ENCODE data around the gene CNTN6. TPM values are rescaled to one million over a fixed set of nuclear protein-coding genes. Genes with fewer than 3 reads are reported as not detected.
"Not testable (repeated sequence)": the region's sequence is repeated elsewhere in the genome, so short reads cannot be mapped to it uniquely, and the experiment has no call there.

CNTN6 gene
- total and polyA plus RNA-seq, 4 donors = 9.6 to 37.1 (median 17.5) TPM

DNA sequence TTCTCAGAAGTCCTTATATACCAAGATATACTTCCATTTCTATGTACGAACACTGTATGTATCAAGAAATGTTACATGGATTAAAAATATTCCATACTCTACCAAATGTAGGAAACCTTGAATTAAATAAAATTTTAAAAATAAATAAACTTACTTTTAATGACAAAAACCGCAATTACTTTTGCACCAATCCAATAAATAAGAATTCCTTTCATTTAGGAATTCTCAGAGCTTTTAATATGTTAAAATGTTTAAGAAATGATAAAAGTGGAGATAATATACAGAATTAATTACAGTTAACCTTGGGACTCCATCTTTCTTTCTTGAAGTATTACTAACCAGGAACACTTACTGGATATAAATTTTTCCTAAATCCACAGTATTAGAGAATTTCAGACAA, 272.7 kb downstream of the CNTN6 start:
- Histone ChIP-seq H3K4me1 (ENCODE audit: control insufficient read depth, insufficient read depth, low read length) (no peaks in the 10 kb centered on the region), H3K4me3 (ENCODE audit: low read depth, low read length) (no peak overlapping the region), H3K9me3 (ENCODE audit: control insufficient read depth, insufficient read depth, low read length) (no peaks in the 10 kb centered on the region), H3K36me3 (ENCODE audit: control insufficient read depth, insufficient read depth, low read length) (no peaks in the 10 kb centered on the region), H3K27me3 (ENCODE audit: control insufficient read depth, insufficient read depth, low read length) (no peaks in the 10 kb centered on the region), H3K27ac (ENCODE audit: low read depth, low read length) (no peak overlapping the region)
- DNase-seq (ENCODE audit: low read depth in 4 of 6, low spot score in 6 of 6) = no peak
- no CpG with 5 or more reads among the region's 2 CpGs for WGBS (ENCODE audit: insufficient coverage)

DNA sequence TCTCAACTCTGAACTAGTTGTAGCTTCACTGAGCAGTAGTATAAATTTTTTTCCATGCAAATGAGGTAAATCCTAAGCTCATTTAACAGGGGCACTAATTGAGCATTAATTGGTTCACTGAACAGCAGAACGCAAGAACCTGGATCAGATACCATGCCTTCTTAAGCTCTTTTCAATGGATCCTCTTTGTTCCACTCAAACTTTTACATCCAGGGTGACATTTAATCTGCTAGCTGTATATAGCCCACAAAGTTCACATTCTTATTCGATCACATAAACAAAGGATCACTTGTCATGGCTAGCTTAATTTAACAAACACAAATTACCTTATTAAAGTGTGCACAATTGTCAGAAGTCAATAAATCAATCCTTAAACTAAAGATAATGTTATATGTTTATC, 281.6 kb downstream of the CNTN6 start:
- no peaks in the 10 kb centered on the region for H3K36me3 ChIP-seq (ENCODE audit: control insufficient read depth, insufficient read depth, low read length)
- no peaks in the 10 kb centered on the region for H3K9me3 ChIP-seq (ENCODE audit: control insufficient read depth, insufficient read depth, low read length)
- no peak overlapping the region for H3K27ac ChIP-seq (ENCODE audit: low read depth, low read length)
- no peaks in the 10 kb centered on the region for H3K4me1 ChIP-seq (ENCODE audit: control insufficient read depth, insufficient read depth, low read length)
- no peaks in the 10 kb centered on the region for H3K27me3 ChIP-seq (ENCODE audit: control insufficient read depth, insufficient read depth, low read length)
- WGBS (ENCODE audit: insufficient coverage) = 31% methylated on average over 1 of the region's 2 CpGs
- no peak overlapping the region for H3K4me3 ChIP-seq (ENCODE audit: low read depth, low read length)
- DNase-seq (ENCODE audit: low read depth in 4 of 6, low spot score in 6 of 6) = no peak

DNA sequence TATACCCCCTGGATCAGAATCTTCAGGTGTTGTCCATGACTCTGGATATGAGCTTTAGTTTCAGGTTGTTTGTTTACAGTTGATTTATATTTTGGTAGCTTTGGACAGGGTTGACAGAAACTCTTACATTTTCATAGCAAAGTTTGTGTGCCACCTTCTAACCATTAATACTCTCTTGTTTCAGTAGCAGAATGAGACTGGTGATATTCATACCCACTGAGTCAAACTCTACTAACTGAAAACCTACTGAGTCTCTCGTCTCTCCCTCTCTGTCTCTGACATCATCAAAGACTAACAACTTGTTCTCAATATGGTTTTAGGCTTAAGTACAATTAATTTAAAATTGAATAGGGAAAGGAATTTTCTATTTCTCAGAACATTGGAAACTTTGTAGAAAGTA, 282.3 kb downstream of the CNTN6 start:
- no peaks in the 10 kb centered on the region for H3K9me3 ChIP-seq (ENCODE audit: control insufficient read depth, insufficient read depth, low read length)
- no peaks in the 10 kb centered on the region for H3K27me3 ChIP-seq (ENCODE audit: control insufficient read depth, insufficient read depth, low read length)
- no peaks in the 10 kb centered on the region for H3K4me1 ChIP-seq (ENCODE audit: control insufficient read depth, insufficient read depth, low read length)
- no peaks in the 10 kb centered on the region for H3K36me3 ChIP-seq (ENCODE audit: control insufficient read depth, insufficient read depth, low read length)
- no CpG with 5 or more reads among the region's 1 CpG for whole genome bisulfite sequencing (ENCODE audit: insufficient coverage)
- H3K27ac ChIP-seq (ENCODE audit: low read depth, low read length) = no peak overlapping the region
- no peak for DNase-seq (ENCODE audit: low read depth in 4 of 6, low spot score in 6 of 6)
- no peak overlapping the region for H3K4me3 ChIP-seq (ENCODE audit: low read depth, low read length)

DNA sequence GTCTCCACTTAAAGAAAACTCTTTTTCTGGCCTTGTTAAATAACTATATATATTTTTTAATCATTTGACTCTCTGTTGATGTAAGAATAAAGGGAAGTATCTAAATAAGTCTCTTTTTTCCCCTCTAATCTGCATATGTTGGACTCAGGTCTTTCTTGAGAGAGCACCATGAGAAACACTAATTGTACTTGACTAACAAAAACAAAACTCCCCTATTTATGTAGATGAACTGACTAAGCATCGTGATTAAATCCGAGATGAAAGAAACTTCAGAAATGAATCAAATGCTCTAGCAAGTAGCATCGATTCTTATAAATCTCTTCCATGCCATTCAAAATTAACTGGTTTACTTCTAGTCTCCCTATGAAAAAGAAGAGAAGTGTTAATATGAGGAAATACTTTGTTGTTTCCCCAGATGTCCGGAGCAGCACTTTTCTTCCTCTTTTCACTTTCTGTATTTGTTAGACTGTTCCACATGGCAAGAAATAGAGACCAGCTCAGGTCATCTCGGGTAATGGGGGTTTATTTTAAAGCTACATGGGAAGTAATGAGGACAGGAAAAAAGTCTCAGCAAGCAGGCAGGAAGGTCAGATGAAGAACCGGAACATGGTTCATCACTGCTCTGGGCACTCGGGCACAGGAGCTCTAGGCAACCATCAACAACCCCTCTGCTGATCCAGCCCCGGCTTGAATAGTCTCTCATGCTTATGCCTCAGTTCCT, 288.3 kb downstream of the CNTN6 start:
- no peaks in the 10 kb centered on the region for H3K4me1 ChIP-seq (ENCODE audit: control insufficient read depth, insufficient read depth, low read length)
- no peaks in the 10 kb centered on the region for H3K27me3 ChIP-seq (ENCODE audit: control insufficient read depth, insufficient read depth, low read length)
- H3K9me3 ChIP-seq (ENCODE audit: control insufficient read depth, insufficient read depth, low read length) = no peaks in the 10 kb centered on the region
- no peak overlapping the region for H3K4me3 ChIP-seq (ENCODE audit: low read depth, low read length)
- DNase-seq (ENCODE audit: low read depth in 4 of 6, low spot score in 6 of 6) = no peak
- no peak overlapping the region for H3K27ac ChIP-seq (ENCODE audit: low read depth, low read length)
- H3K36me3 ChIP-seq (ENCODE audit: control insufficient read depth, insufficient read depth, low read length) = no peaks in the 10 kb centered on the region
- WGBS (ENCODE audit: insufficient coverage) = 96% methylated on average over 3 of the region's 8 CpGs

DNA sequence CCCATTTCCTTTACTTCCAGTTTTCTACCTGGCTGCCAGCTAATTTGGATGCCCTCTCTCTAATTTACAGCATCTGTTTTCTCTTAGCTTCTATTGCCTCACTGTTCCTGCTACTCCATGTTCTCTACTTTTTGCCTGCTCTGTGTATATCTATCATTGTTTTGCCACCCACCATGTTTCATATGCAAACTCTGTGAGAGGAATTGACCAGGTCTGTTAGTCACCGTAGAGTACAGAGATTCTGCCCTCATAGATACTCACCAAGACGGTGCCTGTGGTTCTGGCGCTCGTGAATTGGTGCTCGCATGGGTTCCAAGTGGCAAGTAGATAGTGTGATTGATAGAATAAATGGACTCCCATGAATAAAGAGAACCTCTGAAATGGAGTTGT, 288.8 kb downstream of the CNTN6 start:
- 78% methylated on average over 5 of the region's 5 CpGs for WGBS (ENCODE audit: insufficient coverage)
- H3K27ac ChIP-seq (ENCODE audit: low read depth, low read length) = no peak overlapping the region
- H3K27me3 ChIP-seq (ENCODE audit: control insufficient read depth, insufficient read depth, low read length) = no peaks in the 10 kb centered on the region
- no peaks in the 10 kb centered on the region for H3K9me3 ChIP-seq (ENCODE audit: control insufficient read depth, insufficient read depth, low read length)
- DNase-seq (ENCODE audit: low read depth in 4 of 6, low spot score in 6 of 6) = no peak
- H3K4me3 ChIP-seq (ENCODE audit: low read depth, low read length) = no peak overlapping the region
- no peaks in the 10 kb centered on the region for H3K4me1 ChIP-seq (ENCODE audit: control insufficient read depth, insufficient read depth, low read length)
- H3K36me3 ChIP-seq (ENCODE audit: control insufficient read depth, insufficient read depth, low read length) = no peaks in the 10 kb centered on the region

DNA sequence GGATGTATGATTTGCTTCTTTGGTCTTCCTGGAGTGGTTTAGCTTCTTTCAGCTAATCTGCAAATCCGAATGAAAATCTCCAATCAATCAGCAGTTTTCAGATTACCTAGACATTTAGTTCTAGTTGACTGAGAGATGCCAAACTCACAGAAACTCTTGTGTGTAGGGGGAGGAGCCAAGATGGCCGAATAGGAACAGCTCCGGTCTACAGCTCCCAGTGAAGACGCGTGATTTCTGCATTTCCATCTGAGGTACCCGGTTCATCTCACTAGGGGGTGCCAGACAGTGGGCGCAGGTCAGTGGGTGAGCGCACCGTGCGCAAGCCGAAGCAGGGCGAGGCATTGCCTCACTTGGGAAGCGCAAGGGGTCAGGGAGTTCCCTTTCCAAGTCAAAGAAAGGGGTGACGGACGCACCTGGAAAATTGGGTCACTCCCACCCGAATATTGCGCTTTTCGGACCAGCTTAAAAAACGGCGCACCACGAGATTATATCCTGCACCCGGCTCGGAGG, 294.6 kb downstream of the CNTN6 start:
- not testable (repeated sequence) for DNase-seq (ENCODE audit: low read depth in 4 of 6, low spot score in 6 of 6); H3K4me1 ChIP-seq (ENCODE audit: control insufficient read depth, insufficient read depth, low read length); H3K27me3 ChIP-seq (ENCODE audit: control insufficient read depth, insufficient read depth, low read length); H3K4me3 ChIP-seq (ENCODE audit: low read depth, low read length); H3K9me3 ChIP-seq (ENCODE audit: control insufficient read depth, insufficient read depth, low read length); H3K27ac ChIP-seq (ENCODE audit: low read depth, low read length); H3K36me3 ChIP-seq (ENCODE audit: control insufficient read depth, insufficient read depth, low read length)
- 100% methylated on average over 6 of the region's 23 CpGs for whole genome bisulfite sequencing (ENCODE audit: insufficient coverage)

DNA sequence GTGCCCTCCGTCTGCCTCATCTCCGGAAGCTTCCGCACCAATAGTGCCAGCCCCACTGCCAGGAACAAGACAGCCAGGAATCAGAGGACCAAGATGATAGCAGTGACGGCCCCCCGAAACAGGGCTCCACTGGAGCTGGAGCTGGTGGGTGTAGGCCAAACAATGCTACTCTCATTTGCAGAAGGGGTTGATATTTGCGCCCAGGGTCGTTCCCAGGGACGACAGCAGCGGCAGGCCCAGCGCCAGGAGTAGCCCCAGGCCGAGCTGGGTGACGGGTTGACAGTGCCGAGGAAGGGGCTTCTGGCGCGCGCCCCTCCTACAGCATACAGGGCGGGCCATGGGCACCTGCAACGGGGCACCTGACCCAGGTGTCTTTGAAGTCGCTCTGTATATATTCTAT, 301.4 kb downstream of the CNTN6 start:
- H3K9me3 ChIP-seq (ENCODE audit: control insufficient read depth, insufficient read depth, low read length) = no peaks in the 10 kb centered on the region
- WGBS (ENCODE audit: insufficient coverage) = 88% methylated on average over 16 of the region's 19 CpGs
- H3K27ac ChIP-seq (ENCODE audit: low read depth, low read length) = no peak overlapping the region
- no peak overlapping the region for H3K4me3 ChIP-seq (ENCODE audit: low read depth, low read length)
- H3K36me3 ChIP-seq (ENCODE audit: control insufficient read depth, insufficient read depth, low read length) = no peaks in the 10 kb centered on the region
- no peaks in the 10 kb centered on the region for H3K4me1 ChIP-seq (ENCODE audit: control insufficient read depth, insufficient read depth, low read length)
- no peaks in the 10 kb centered on the region for H3K27me3 ChIP-seq (ENCODE audit: control insufficient read depth, insufficient read depth, low read length)
- no peak for DNase-seq (ENCODE audit: low read depth in 4 of 6, low spot score in 6 of 6)

DNA sequence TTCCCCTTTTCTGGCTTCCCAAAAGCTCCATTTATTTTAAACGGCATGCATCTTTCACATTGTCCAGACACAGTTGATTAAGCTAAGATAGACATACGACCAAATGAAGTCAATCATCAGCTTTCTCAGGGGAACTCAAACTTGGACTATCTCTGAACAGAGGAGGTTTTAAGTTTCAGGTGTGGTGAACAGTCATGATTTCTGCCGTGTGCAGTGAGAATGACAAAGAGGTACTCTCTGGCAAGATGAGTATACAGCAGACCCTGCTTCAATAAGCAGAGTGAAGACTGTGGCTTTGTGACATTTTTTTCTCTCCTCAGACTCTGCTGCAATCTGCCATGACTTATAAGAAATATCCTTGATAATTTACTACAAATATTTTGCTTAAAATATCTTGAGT, 307.7 kb downstream of the CNTN6 start:
- Histone ChIP-seq H3K36me3 (ENCODE audit: control insufficient read depth, insufficient read depth, low read length) (no peaks in the 10 kb centered on the region), H3K27ac (ENCODE audit: low read depth, low read length) (no peak overlapping the region), H3K4me3 (ENCODE audit: low read depth, low read length) (no peak overlapping the region), H3K9me3 (ENCODE audit: control insufficient read depth, insufficient read depth, low read length) (no peaks in the 10 kb centered on the region), H3K4me1 (ENCODE audit: control insufficient read depth, insufficient read depth, low read length) (no peaks in the 10 kb centered on the region), H3K27me3 (ENCODE audit: control insufficient read depth, insufficient read depth, low read length) (no peaks in the 10 kb centered on the region)
- DNase-seq (ENCODE audit: low read depth in 4 of 6, low spot score in 6 of 6) = no peak
- 67% methylated on average over 1 of the region's 3 CpGs for WGBS (ENCODE audit: insufficient coverage)

DNA sequence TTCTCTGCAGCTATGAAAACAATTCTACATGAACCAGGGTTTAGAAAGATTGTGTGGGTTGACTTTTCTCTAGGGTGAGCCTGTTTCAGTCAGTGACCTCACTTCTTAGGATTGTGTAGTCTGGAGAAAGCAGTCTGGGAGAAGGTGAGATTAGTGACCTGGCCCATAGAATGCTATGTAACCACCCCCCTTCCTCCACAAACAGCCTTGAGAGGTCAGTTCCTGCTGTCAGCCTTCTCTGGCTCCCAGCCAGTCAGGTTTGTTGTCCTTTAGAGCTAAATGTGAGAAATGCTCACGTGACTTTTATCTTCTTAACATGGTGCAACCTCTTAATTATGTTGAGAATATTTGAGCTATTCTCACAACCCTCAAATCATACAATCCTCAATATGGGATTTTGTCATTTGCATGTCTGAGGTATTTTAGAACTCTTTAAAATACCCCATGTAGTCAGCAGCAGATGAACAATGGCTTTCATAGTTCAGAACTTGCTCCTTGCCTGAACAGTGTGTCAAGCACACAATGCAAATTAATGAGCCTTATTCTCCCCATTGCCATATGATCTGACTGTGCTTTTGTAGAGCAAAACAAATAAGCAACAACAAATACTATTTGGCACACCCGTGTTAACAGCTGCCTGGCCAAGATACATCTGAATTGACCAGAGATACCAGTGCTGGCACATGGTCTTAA, 311.6 kb downstream of the CNTN6 start:
- Histone ChIP-seq H3K4me3 (ENCODE audit: low read depth, low read length) (no peak overlapping the region), H3K36me3 (ENCODE audit: control insufficient read depth, insufficient read depth, low read length) (no peaks in the 10 kb centered on the region), H3K9me3 (ENCODE audit: control insufficient read depth, insufficient read depth, low read length) (no peaks in the 10 kb centered on the region), H3K4me1 (ENCODE audit: control insufficient read depth, insufficient read depth, low read length) (no peaks in the 10 kb centered on the region), H3K27me3 (ENCODE audit: control insufficient read depth, insufficient read depth, low read length) (no peaks in the 10 kb centered on the region), H3K27ac (ENCODE audit: low read depth, low read length) (no peak overlapping the region)
- peak in 2 of 6 donors; percentile 20 to 38 for DNase-seq (ENCODE audit: low read depth in 4 of 6, low spot score in 6 of 6)
- no CpG with 5 or more reads among the region's 2 CpGs for WGBS (ENCODE audit: insufficient coverage)

DNA sequence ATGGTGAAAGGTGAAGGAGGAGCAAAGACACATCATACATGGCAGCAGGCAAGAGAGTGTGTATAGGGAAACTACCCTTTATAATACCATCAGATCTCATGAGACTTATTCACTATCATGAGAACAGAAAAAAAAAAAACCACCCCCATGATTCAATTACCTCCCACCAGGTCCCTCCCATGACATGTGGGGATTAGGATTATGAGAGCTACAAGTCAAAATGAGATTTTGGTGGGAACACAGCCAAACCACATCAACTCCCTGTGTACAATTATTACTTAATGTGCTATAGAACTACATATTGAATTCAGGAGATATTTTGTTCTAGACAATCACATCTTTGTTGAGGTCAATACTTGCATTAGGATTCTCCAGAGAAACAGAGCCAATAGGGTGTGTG, 313.4 kb downstream of the CNTN6 start:
- Histone ChIP-seq H3K9me3 (ENCODE audit: control insufficient read depth, insufficient read depth, low read length) (no peaks in the 10 kb centered on the region), H3K27ac (ENCODE audit: low read depth, low read length) (no peak overlapping the region), H3K4me3 (ENCODE audit: low read depth, low read length) (no peak overlapping the region), H3K27me3 (ENCODE audit: control insufficient read depth, insufficient read depth, low read length) (no peaks in the 10 kb centered on the region), H3K36me3 (ENCODE audit: control insufficient read depth, insufficient read depth, low read length) (no peaks in the 10 kb centered on the region), H3K4me1 (ENCODE audit: control insufficient read depth, insufficient read depth, low read length) (no peaks in the 10 kb centered on the region)
- DNase-seq (ENCODE audit: low read depth in 4 of 6, low spot score in 6 of 6) = no peak
